Measurements from ENCODE around the gene GIPC3. TPM values are rescaled to one million over a fixed set of nuclear protein-coding genes. Genes with fewer than 3 reads are reported as not detected.
A peak's percentile ranks its signal among the peaks of the same experiment; 100 is the strongest.

GIPC3 gene
- total and polyA plus RNA-seq, 2 of the 8 experiments (the other 6 are each of a cell fraction or from before 2014, with no cell fraction given) = 1.0 to 1.2 TPM

- Histone ChIP-seq H3K56ac (replicated peaks; ENCODE audit: insufficient read length, low read depth, low read length) (no peak overlapping the region), H2AFZ (ENCODE audit: low read length) (no peak overlapping the region), H4K8ac (ENCODE audit: extremely low read depth, insufficient read depth, low read length) (no peak overlapping the region), H3K4me1 (replicated peaks in 1 of 4; ENCODE audit: control insufficient read depth in 3 of 4, insufficient read depth in 4 of 4, low read length in 3 of 4) (peaks cover 0 to 13% (median 8%) of the 10 kb centered on the region in 4 experiments; a peak in 5 of 7 replicates), H3K9me3 (ENCODE audit: insufficient read depth in 2 of 2, low read depth in 1 of 2, low read length in 1 of 2) (no peaks in the 10 kb centered on the region), H2BK12ac (ENCODE audit: low read depth, low read length) (no peak overlapping the region), H3K23me2 (ENCODE audit: low read depth, low read length) (peaks cover 17% of the 10 kb centered on the region; the same call in 1 of the 2 replicates), H3K23ac (ENCODE audit: insufficient read length) (no peak overlapping the region), H3K9ac (replicated peaks in 1 of 4; ENCODE audit: extremely low read depth in 1 of 4, low read depth in 3 of 4, low read length in 3 of 4) (no peak overlapping the region), H3K27me3 (replicated peaks in 1 of 4; ENCODE audit: control insufficient read depth in 3 of 4, extremely low read depth in 1 of 4, insufficient read depth in 3 of 4, low read length in 3 of 4) (peaks cover 0 to 5% (median 0%) of the 10 kb centered on the region in 4 experiments; a peak in 2 of 7 replicates), H2BK5ac (ENCODE audit: low read depth, low read length) (no peak overlapping the region), H2BK20ac (ENCODE audit: low read length) (no peak overlapping the region), H3K14ac (ENCODE audit: insufficient read length) (no peak overlapping the region), H3K4me3 (ENCODE audit: extremely low read depth in 1 of 4, insufficient read depth in 2 of 4, low read depth in 3 of 4, low read length in 4 of 4) (peak overlapping the region in 3 of 4 experiments; percentile 7 to 77 (median 67); a peak in 5 of 8 replicates), H4K5ac (ENCODE audit: insufficient read length, low read depth, low read length) (peak overlapping the region; percentile 24), H4K91ac (replicated peaks; ENCODE audit: insufficient read length, low read length) (no peak overlapping the region), H4K20me1 (replicated peaks in 1 of 2; ENCODE audit: control insufficient read depth in 1 of 2, insufficient read depth in 2 of 2, low read length in 2 of 2) (peaks cover 3 to 8% of the 10 kb centered on the region in 2 experiments), H2BK120ac (replicated peaks; ENCODE audit: low read depth, low read length) (no peak overlapping the region), H2BK15ac (ENCODE audit: low read length) (no peak overlapping the region), H3K79me1 (ENCODE audit: low read depth, low read length) (no peaks in the 10 kb centered on the region), H3K18ac (ENCODE audit: extremely low read depth, low read length) (peak overlapping the region; percentile 19; the same call in 1 of the 2 replicates), H2AK5ac (ENCODE audit: low read depth, low read length) (no peak overlapping the region), H3K4ac (replicated peaks; ENCODE audit: insufficient read length, low read depth, low read length) (no peak overlapping the region), H3K27ac (ENCODE audit: low read depth, low read length) (no peak overlapping the region), H3K36me3 (ENCODE audit: control insufficient read depth in 2 of 4, insufficient read depth in 4 of 4, low read length in 3 of 4) (no peaks in the 10 kb centered on the region), H3K4me2 (ENCODE audit: insufficient read depth in 1 of 2, low read depth in 2 of 2, low read length in 2 of 2) (peak overlapping the region; percentile 81 to 84), H3K79me2 (ENCODE audit: control insufficient read depth in 1 of 2, insufficient read depth in 2 of 2, low read length in 2 of 2) (no peaks in the 10 kb centered on the region)
- no peak for FAIRE-seq
- POLR2A ChIA-PET (ENCODE audit: partially characterized antibody) = interaction anchor here (0.6 to 2.0 kb wide), 17 partner anchors 8 to 184 kb away, joined by 3 to 7 read pairs (median 4); partner anchors contain the start of genes MRPL54 and TEKTIP1
- TF ChIP-seq ATF3 (IDR thresholded peaks at IDR 0.05; ENCODE audit: insufficient read depth, low read depth, low read length) = no peak
- TF ChIP-seq POLR2AphosphoS5 (IDR thresholded peaks at IDR 0.05; ENCODE audit: low read depth, low read length) = no peak
- no peak for TF ChIP-seq JUN (IDR thresholded peaks at IDR 0.05; ENCODE audit: low read depth, low read length)
- TF ChIP-seq SIN3A (conservative IDR thresholded peaks at IDR 0.05 in 1 of 2, IDR thresholded peaks at IDR 0.05 in 1 of 2; ENCODE audit: low read depth in 1 of 2, low read length in 2 of 2) = 0 out of 4 replicates have a peak, but pooled peaks of 1 of the 2 experiments have one; percentile 8
- CTCF ChIA-PET (ENCODE audit: partially characterized antibody) = interaction anchor here (1.0 to 6.6 kb wide), 9 partner anchors 8 to 148 kb away, joined by 3 to 51 read pairs (median 6); partner anchors contain the start of gene MFSD12
- peak in 1 of 2 experiments; percentile 56 for DNase-seq (ENCODE audit: low read depth in 1 of 2, low spot score in 2 of 2)
- WGBS, 2 experiments (ENCODE audit: extremely low coverage in 1 of 2, insufficient coverage in 1 of 2, insufficient read length in 1 of 2, insufficient replicate concordance in 2 of 2, low coverage in 1 of 2, low lambda C conversion rate in 2 of 2, missing lambda C conversion rate in 1 of 2) = 65% methylated on average over 17 of the region's 17 CpGs; no CpG with 5 or more reads in 1 of the 2 experiments
Observed at GRCh38 chr19:3578390-3578789, 6.9 kb upstream of the GIPC3 start.
